NOMO-1 (cell line): Measurements from ENCODE around the gene CCDC27.

Source experiments
- DNase-seq, 2 experiments: peaks; one replicate each; lab custom pipeline; 2025; ENCODE audit not compliant: unreplicated experiment in 2 of 2; lab: John Stamatoyannopoulos, UW

The CCDC27 gene

GRCh38 chr1:3750741-3751140, 1.5 kb upstream of the CCDC27 start:
- DNase-seq = no peak

GRCh38 chr1:3753656-3754454, 1.6 kb downstream of the CCDC27 start:
- DNase-seq = no peak

GRCh38 chr1:3756394-3756793, 4.1 kb downstream of the CCDC27 start:
- DNase-seq = no peak

GRCh38 chr1:3759164-3759563, 6.9 kb downstream of the CCDC27 start:
- no peak for DNase-seq

GRCh38 chr1:3759796-3760195, 7.5 kb downstream of the CCDC27 start:
- no peak for DNase-seq

GRCh38 chr1:3761296-3762010, 9.2 kb downstream of the CCDC27 start:
- DNase-seq = no peak

- DNase-seq = no peak
These were observed 10.1 kb downstream of the CCDC27 start for GRCh38 chr1:3762151-3762872.

- no peak for DNase-seq
These were observed 10.6 kb downstream of the CCDC27 start for GRCh38 chr1:3762873-3763228.

GRCh38 chr1:3763351-3764125, 11.3 kb downstream of the CCDC27 start:
- DNase-seq = no peak

GRCh38 chr1:3767328-3767925, 15.2 kb downstream of the CCDC27 start:
- no peak for DNase-seq

- DNase-seq = no peak
These were observed 16.7 kb downstream of the CCDC27 start for GRCh38 chr1:3768811-3769390.

- DNase-seq = no peak
These were observed 18.0 kb downstream of the CCDC27 start for GRCh38 chr1:3770047-3770765.

GRCh38 chr1:3771108-3772026, 19.1 kb downstream of the CCDC27 start:
- DNase-seq = no peak

GRCh38 chr1:3772027-3772714, 19.9 kb downstream of the CCDC27 start:
- DNase-seq = peak; percentile 70 to 80

- DNase-seq = peak in 1 of 2 experiments; percentile 5
These were observed 20.7 kb downstream of the CCDC27 start, which contains the start of gene SMIM1 for GRCh38 chr1:3772715-3773571. Gene SMIM1 (plus strand): TSS chr1:3772749. CDS start chr1:3775374, 2,625 bp downstream.

- DNase-seq = no peak
These were observed 21.5 kb downstream of the CCDC27 start for GRCh38 chr1:3773572-3774275.
